ENCODE measurements around the gene IGF1.
"Not testable (repeated sequence)": the region's sequence is repeated elsewhere in the genome, so short reads cannot be mapped to it uniquely, and the experiment has no call there.

The IGF1 gene

GRCh38 chr12:102461501-102461900, 18.9 kb downstream of the IGF1 start:
- DNase-seq (ENCODE audit: low spot score): no peak
- TF ChIP-seq CTCF (IDR thresholded peaks at IDR 0.05; ENCODE audit: borderline replicate concordance, control extremely low read depth, extremely low read depth, insufficient read depth, missing control alignments): no peak
- in situ Hi-C loops (cut with MboI; ENCODE audit: low sequenced_read_pairs, unreplicated experiment): no loop called here

GRCh38 chr12:102459314-102459713, 21.0 kb downstream of the IGF1 start:
- in situ Hi-C loops (cut with MboI; ENCODE audit: low sequenced_read_pairs, unreplicated experiment): no loop called here
- no peak for TF ChIP-seq CTCF (IDR thresholded peaks at IDR 0.05; ENCODE audit: borderline replicate concordance, control extremely low read depth, extremely low read depth, insufficient read depth, missing control alignments)
- DNase-seq (ENCODE audit: low spot score): no peak

GRCh38 chr12:102454808-102455760, 25.3 kb downstream of the IGF1 start:
- in situ Hi-C loops (cut with MboI; ENCODE audit: low sequenced_read_pairs, unreplicated experiment): no loop called here
- DNase-seq (ENCODE audit: low spot score): no peak
- TF ChIP-seq CTCF (IDR thresholded peaks at IDR 0.05; ENCODE audit: borderline replicate concordance, control extremely low read depth, extremely low read depth, insufficient read depth, missing control alignments): no peak

GRCh38 chr12:102454330-102454729, 26.0 kb downstream of the IGF1 start:
- no peak for DNase-seq (ENCODE audit: low spot score)
- in situ Hi-C loops (cut with MboI; ENCODE audit: low sequenced_read_pairs, unreplicated experiment): no loop called here
- TF ChIP-seq CTCF (IDR thresholded peaks at IDR 0.05; ENCODE audit: borderline replicate concordance, control extremely low read depth, extremely low read depth, insufficient read depth, missing control alignments): no peak

- DNase-seq (ENCODE audit: low spot score): no peak
- no peak for TF ChIP-seq CTCF (IDR thresholded peaks at IDR 0.05; ENCODE audit: borderline replicate concordance, control extremely low read depth, extremely low read depth, insufficient read depth, missing control alignments)
- in situ Hi-C loops (cut with MboI; ENCODE audit: low sequenced_read_pairs, unreplicated experiment): no loop called here
Measured at GRCh38 chr12:102452605-102453004, 27.8 kb downstream of the IGF1 start.

GRCh38 chr12:102449018-102449417, 31.3 kb downstream of the IGF1 start:
- DNase-seq (ENCODE audit: low spot score); in situ Hi-C loops (cut with MboI; ENCODE audit: low sequenced_read_pairs, unreplicated experiment): not testable (repeated sequence)

- DNase-seq (ENCODE audit: low spot score); in situ Hi-C loops (cut with MboI; ENCODE audit: low sequenced_read_pairs, unreplicated experiment): not testable (repeated sequence)
Measured at GRCh38 chr12:102447426-102447825, 32.9 kb downstream of the IGF1 start.

Data from GM13976 (cell line).